ENCODE measurements around the gene GRK4. TPM values are rescaled to one million over a fixed set of nuclear protein-coding genes. Genes with fewer than 3 reads are reported as not detected.
A peak's percentile ranks its signal among the peaks of the same experiment; 100 is the strongest.

The GRK4 gene
- total RNA-seq, 1 donor from 2014 or later = 6.7 TPM

DNA sequence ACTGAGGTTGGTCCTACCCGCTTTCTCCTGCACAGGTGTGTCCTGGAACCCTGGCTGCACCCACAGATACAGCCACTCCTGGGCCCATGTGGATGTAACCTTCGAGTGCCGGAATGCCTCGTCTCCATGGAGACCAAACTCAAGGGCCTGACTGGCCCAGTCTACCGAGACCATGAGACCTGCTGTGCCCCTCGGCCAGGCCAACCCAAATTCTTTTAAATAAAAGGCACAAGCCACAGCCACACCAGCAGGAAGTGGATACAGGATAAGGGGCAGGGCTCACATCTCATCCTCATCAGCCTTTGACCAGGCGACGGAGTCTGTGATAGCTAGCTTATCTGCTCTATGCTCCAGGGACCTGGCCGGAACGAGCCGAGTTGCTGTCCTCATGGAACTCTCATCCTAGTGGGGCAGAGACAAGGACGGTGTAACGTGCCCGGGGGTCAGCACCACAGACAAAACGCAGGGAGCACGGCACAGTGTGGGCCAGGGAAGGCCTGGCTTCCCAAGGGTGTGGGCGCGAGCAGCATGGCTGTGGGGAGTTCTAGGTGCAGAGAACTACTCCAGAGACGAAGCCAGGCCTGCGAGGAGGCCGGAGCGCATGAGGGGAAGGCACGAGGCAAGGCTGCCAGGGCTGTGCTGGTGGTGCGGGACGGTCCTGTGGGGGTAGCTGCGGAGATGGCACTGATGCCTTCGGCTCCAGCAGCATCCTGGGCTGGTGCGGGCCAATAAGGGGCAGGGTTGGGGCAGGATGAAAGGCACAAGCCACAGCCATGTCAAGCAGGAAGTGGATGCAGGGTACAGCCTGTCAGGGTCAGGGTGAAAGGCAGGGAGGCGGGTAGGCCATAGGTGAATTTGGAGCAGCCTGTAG is 22.9 kb upstream of the GRK4 start:
- H3K36me3 Mint-ChIP-seq (ENCODE audit: low read depth, unreplicated experiment) = peaks cover 20% of the 10 kb centered on the region
- peaks cover 78% of the 10 kb centered on the region for H4K20me1 ChIP-seq (ENCODE audit: insufficient read depth, low read length)
- H3K79me2 ChIP-seq (ENCODE audit: insufficient read depth, low read length) = peaks cover 37% of the 10 kb centered on the region
- H3K4me2 ChIP-seq (ENCODE audit: low read length) = no peak overlapping the region
- peaks cover 18% of the 10 kb centered on the region for H3K4me1 Mint-ChIP-seq (ENCODE audit: low read depth, unreplicated experiment)
- H3K4me3 ChIP-seq (ENCODE audit: insufficient read depth, low read depth, low read length) = no peak overlapping the region
- H3K27ac ChIP-seq (ENCODE audit: low read depth, low read length) = no peak overlapping the region
- H3K9ac ChIP-seq (ENCODE audit: low read length) = no peak overlapping the region
- FAIRE-seq (no peak), DNase-seq (ENCODE audit: low read depth) (no peak)
- TF ChIP-seq, protein P1, sequence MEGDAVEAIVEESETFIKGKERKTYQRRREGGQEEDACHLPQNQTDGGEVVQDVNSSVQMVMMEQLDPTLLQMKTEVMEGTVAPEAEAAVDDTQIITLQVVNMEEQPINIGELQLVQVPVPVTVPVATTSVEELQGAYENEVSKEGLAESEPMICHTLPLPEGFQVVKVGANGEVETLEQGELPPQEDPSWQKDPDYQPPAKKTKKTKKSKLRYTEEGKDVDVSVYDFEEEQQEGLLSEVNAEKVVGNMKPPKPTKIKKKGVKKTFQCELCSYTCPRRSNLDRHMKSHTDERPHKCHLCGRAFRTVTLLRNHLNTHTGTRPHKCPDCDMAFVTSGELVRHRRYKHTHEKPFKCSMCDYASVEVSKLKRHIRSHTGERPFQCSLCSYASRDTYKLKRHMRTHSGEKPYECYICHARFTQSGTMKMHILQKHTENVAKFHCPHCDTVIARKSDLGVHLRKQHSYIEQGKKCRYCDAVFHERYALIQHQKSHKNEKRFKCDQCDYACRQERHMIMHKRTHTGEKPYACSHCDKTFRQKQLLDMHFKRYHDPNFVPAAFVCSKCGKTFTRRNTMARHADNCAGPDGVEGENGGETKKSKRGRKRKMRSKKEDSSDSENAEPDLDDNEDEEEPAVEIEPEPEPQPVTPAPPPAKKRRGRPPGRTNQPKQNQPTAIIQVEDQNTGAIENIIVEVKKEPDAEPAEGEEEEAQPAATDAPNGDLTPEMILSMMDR (IDR thresholded peaks at IDR 0.05; ENCODE audit: insufficient read depth, low read depth, low read length) = no peak
- TF ChIP-seq EZH2 (IDR thresholded peaks at IDR 0.05; ENCODE audit: insufficient read depth, low read length) = no peak
- no peaks in the 10 kb centered on the region for H3K27me3 Mint-ChIP-seq (ENCODE audit: low read depth, unreplicated experiment)
- no peak overlapping the region for H2AFZ ChIP-seq (ENCODE audit: low read depth, low read length)
- no peaks in the 10 kb centered on the region for H3K27me3 ChIP-seq (ENCODE audit: insufficient read depth, low read length)
- peaks cover 48% of the 10 kb centered on the region for H3K36me3 ChIP-seq (ENCODE audit: insufficient read depth, low read length)
- no peaks in the 10 kb centered on the region for H3K9me3 Mint-ChIP-seq (ENCODE audit: unreplicated experiment)
- H3K27ac Mint-ChIP-seq (ENCODE audit: unreplicated experiment) = no peak overlapping the region
- H3K4me3 Mint-ChIP-seq (ENCODE audit: unreplicated experiment) = no peak overlapping the region
- H3K4me1 ChIP-seq (ENCODE audit: insufficient read depth, low read length) = peaks cover 22% of the 10 kb centered on the region
- H3K9me3 ChIP-seq (ENCODE audit: insufficient read depth, low read depth, low read length) = peaks cover 4% of the 10 kb centered on the region

DNA sequence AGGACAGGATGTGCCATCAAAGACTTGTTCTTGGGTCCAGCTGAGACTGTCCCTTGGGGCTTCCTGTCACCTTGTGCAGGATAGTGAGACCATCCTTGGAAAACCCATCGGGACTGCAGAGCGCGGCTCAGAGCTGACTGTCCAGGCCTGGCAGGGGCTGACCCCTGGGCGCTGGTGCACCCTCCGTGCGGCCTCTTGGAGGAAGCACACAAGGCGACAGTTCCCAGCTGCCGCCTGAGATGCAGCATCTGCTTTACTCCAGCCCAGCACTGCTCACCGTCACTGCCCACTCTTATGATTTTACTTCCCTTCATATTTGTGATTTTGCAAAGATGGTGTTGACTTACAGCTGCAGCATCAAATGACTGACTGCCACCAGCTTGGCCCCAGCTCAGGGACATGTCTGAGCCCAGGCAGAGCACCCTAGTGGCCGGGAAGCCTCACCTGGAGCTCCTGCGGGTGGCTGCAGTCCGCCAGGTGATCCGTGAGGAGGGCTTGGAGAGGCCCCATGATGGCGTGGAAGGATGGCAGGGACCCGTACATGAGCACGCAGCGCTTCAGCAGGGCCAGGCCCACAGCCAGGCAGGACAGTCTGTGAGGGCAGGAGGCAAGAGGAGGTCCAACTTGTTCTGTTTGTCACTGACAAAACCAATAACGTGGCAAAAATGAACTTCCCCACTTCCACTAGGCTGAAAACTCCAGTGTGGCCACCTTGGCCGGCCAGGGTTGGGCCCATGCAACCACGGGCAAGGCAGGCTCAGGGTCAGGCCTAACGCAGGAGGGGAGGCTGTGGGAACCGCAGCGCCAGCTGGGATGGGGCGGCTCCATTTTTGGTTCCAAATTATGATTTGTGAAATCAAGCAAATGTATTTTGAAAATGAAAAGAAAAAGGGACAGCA is 22.0 kb upstream of the GRK4 start:
- H3K9me3 ChIP-seq (ENCODE audit: insufficient read depth, low read depth, low read length) = peaks cover 4% of the 10 kb centered on the region
- H3K4me3 Mint-ChIP-seq (ENCODE audit: unreplicated experiment) = no peak overlapping the region
- H3K27ac ChIP-seq (ENCODE audit: low read depth, low read length) = no peak overlapping the region
- H3K4me2 ChIP-seq (ENCODE audit: low read length) = no peak overlapping the region
- FAIRE-seq (no peak), DNase-seq (ENCODE audit: low read depth) (no peak)
- H3K4me3 ChIP-seq (ENCODE audit: insufficient read depth, low read depth, low read length) = no peak overlapping the region
- peaks cover 74% of the 10 kb centered on the region for H4K20me1 ChIP-seq (ENCODE audit: insufficient read depth, low read length)
- TF ChIP-seq, protein P1 (IDR thresholded peaks at IDR 0.05; ENCODE audit: insufficient read depth, low read depth, low read length) = no peak
- TF ChIP-seq EZH2 (IDR thresholded peaks at IDR 0.05; ENCODE audit: insufficient read depth, low read length) = no peak
- peak overlapping the region; percentile 62 for H3K27ac Mint-ChIP-seq (ENCODE audit: unreplicated experiment)
- H3K36me3 Mint-ChIP-seq (ENCODE audit: low read depth, unreplicated experiment) = peaks cover 23% of the 10 kb centered on the region
- peaks cover 14% of the 10 kb centered on the region for H3K4me1 ChIP-seq (ENCODE audit: insufficient read depth, low read length)
- H3K27me3 ChIP-seq (ENCODE audit: insufficient read depth, low read length) = no peaks in the 10 kb centered on the region
- H3K36me3 ChIP-seq (ENCODE audit: insufficient read depth, low read length) = peaks cover 54% of the 10 kb centered on the region
- no peak overlapping the region for H2AFZ ChIP-seq (ENCODE audit: low read depth, low read length)
- H3K27me3 Mint-ChIP-seq (ENCODE audit: low read depth, unreplicated experiment) = no peaks in the 10 kb centered on the region
- peaks cover 10% of the 10 kb centered on the region for H3K4me1 Mint-ChIP-seq (ENCODE audit: low read depth, unreplicated experiment)
- no peak overlapping the region for H3K9ac ChIP-seq (ENCODE audit: low read length)
- H3K9me3 Mint-ChIP-seq (ENCODE audit: unreplicated experiment) = no peaks in the 10 kb centered on the region
- H3K79me2 ChIP-seq (ENCODE audit: insufficient read depth, low read length) = peaks cover 31% of the 10 kb centered on the region
